ENCODE data around the gene RAP1GAP.
"Not testable (repeated sequence)": the region's sequence is repeated elsewhere in the genome, so short reads cannot be mapped to it uniquely, and the experiment has no call there.

The RAP1GAP gene

DNA sequence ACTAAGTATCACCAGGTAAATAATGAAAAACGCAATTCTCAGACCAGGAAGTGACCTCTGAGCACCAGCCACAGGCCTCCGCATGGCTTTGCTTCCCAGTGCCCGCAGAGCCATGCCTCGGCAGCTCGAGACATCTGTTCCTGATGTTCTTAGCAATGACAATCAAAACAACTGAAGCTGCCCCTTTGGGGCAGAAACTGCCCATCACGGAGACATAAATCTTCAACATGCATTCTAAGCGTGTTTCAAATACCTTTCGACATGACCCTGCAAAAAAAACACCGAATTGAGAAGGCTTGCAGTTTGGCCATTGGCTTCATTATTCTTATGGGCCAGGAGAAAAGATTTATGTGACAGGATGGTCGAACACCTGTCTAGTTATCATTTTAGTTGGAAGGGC is 5.8 kb upstream of the RAP1GAP start:
- DNase-seq: no peak

GRCh38 chr1:21673853-21674252 is 4.7 kb upstream of the RAP1GAP start:
- not testable (repeated sequence) for DNase-seq

DNA sequence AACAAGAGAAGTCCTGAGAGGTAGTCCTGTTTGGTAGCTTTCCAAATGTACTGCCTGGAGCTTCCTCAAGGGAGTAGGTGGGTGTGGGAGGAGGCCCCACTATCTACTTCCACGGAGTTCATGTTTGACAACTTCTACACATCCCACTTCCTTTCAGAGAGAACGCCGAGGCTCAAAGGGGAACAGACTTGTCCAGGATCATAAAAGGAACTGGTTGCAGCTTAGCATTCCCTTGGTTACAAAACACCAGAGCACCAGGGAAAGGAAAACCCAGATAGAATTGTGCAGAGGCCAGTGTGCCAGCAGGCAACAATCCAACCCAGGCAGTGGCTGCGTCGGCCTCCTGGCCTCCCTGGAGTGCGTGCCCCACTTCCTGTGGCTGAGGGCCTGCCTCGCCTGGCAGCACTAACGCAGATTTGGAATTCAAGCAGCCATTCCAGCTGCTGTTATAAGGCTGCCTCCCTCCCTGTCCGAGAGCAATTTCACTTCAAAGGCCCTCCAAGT is 4.2 kb upstream of the RAP1GAP start:
- DNase-seq: no peak

DNA sequence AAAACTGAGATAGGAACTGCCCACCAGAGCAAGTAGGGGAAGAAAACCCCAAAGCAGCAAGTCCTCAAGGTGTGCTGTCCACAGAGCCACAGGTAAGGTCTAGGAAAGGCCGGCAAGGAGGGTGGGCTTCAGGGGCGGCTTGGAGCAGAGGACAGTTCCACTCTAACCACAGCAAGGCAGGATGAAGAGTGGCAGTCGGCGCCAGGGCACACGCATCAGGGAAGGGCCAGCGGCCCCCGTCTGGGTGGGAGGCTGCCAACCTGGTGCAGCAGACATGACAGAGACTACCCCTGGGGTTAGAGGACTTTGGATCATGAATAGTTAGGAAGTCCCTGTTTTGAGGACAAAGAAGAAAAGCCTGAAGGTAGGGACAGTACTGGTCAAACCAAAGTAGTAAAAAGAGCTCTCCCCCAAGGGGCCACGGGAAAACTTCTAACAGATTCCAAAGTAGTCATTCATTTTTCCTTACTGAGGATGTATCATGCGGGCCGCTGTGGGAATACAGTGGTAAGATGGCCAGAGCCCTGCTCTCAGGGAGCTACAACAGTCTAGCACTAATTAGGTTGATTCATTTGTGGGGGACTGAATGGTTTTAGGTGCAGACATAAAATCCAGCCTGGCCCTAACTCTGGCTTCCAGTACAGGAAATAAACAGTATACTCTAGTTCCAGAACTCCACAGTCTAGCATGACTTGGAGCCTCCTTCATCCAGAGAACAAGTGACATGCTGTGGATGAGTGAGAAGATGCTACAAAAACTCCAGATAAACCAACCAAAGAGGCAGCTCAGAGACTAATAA is 3.5 kb upstream of the RAP1GAP start:
- DNase-seq: no peak

- DNase-seq: no peak
These were observed 2.8 kb upstream of the RAP1GAP start for GRCh38 chr1:21671915-21672314.

DNA sequence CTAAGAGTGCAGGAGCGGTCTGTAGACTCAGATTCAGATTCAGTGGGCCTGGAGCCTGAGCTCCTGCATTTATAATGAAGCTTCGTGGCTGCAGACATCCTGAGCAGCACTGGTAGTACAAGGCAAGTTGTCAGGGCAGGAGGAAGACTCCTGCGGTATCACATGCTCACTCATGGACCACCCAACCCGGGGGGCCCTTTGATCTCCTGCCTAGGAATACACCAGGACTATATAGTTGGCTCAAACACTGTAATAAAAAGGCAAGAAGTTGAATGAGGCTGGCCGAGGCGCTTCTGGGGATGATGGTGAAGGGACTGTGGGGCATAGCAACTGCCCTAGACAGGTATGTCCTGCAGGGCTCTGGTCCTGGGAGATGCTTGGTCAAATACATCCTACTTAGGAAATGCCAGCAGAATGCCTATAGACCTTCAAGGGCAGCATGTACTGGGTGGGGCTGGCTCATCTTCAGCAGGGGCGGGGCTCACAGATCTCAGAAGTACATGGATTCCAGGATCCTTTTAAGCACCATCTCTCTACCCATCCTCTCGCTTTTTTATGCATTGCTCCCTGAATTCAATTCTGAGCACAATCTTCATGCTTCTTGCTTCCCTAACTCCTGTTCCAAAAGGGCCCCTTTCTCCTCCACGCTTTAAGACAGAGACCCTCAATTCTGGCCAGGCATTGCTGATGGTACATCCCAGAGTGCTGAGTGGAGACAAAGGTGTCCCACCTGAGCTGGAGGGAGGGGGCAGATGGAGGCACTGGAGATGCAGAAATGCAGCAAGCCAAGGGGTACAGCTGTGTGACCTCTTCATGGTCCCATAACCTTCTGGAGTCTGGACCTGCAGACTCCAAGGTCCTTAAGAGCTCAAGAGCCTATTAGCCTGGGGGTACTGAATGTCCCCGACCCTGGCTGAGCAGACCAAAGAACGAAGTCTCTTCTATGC is 2.1 kb upstream of the RAP1GAP start:
- DNase-seq: peak; percentile 52

DNA sequence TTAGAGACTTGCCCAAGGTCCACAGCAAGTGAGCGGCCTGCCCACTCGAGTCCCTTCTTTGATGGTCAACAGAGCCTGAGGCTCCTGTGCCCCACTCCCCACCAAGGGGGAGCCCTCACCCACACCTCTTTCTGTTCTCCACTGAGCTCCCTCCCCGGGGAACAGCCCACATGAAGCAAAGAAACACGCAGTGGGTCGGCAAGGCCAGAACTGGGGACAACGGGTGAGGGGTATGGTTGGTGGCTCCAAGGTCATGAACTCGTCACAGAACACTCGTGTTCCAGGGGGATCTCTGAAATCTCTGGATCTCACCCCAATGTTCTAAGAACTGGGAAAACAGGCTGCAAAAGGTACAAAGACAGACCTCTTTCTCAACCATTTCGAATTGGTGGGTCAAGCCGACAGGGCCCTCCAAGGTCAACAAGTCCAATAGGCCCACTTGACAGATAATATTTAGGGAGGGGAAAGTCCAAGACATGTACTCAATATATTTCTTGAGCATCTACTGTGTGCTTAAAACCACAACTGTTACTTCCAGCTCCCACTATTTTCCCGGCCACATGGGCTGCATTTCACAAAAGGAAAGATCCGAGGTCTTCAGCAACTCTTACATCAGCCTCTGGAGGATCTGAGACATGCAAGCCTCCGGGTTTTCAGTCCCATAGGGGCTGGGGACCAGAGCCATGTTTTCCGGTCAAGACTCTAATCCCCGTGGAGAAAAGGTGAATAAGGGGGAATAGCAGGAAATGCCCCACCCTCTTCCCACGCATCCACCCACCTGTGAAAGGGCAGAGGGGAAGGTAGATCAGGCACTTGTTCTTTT is 1.1 kb upstream of the RAP1GAP start:
- peak; percentile 50 for DNase-seq

- no peak for DNase-seq
These were observed 253 bp downstream of the RAP1GAP start for GRCh38 chr1:21668951-21669257.

GRCh38 chr1:21668232-21668950 is 766 bp downstream of the RAP1GAP start:
- no peak for DNase-seq

DNA sequence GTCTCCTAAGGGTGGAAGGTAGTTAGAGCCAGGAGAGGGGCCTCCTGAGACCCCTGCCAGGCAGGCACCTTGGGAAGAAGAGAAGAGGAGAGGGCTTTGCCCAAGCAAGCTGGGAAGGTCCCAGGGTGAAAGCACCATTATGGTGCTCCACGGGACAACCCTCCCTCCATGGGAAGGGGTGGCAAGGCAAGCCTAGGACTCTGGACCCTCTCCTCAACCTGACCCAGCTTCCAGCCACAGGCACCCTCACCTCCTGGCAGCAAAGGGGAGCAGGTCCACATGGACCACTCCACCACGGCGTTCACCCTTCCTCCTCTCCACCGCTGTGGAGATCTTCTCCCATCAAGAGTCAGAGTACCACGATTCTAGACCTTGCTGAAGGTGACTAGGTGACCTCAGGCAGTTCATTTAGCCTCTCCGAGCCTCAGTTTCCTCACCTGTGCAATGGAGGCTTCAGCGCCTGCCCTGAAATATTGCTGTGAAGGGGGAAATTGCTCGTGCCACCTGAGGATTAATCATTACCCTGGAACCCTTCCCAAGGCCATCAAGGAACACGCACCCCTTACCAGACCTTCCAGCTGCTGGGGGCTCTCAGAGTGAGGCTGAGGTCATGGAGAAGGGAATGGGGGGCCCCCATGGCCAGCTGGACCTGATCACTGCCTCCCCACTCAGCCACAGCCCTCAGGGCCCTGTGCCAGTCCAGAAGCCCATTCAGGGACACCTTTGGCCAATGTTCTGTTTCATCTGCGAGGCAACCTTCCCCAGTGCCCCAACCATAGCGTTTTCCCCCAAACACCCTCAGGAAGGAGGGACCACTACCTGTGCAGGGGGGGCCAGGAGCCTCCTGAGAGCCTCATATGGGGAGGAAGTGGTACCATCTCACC is 1.6 kb downstream of the RAP1GAP start:
- DNase-seq: no peak

- DNase-seq: no peak
These were observed 2.4 kb downstream of the RAP1GAP start for GRCh38 chr1:21666576-21667320.

DNA sequence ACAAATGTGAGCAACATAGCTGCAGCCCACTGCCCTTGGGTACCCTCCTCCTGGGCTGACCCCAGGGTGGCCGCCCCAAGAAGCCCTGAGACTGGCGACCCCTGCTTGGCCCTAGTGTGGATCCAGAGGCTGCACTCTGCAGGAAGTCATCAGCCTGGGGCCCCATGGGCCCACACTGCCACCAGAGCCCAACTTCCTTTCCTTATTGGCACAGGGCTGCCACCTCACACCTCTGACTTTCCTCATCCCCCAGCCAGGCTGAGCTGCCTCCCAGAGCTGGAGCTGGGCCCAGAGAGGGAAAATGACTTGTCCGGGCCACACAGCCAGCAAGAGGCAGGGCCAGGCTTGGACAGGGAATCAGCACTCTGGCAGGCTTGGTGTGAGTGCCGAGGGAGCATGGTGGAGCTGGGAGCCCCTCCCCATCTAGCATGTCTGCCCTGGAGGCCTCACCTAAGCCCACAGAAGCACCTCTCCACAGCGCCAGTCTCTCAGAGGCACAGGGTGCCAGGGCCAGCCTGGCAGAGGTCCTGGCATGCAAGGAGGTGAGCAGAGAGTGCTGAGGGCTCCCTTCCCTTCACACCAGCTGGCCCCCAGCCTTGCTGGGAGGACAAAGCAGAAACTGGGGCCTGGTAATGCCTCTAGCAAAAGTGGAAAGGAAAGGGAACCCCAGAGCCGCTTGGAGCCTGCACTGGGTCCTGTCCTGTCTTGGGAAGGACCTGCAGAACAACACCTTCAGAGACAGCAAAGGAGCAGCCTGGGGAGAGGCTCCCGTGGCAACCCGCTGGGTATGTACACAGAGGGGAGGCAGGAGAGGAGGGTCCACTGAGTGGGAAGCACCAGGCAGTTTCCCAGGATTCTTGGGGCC is 3.2 kb downstream of the RAP1GAP start:
- DNase-seq: no peak

- DNase-seq: no peak
These were observed 4.2 kb downstream of the RAP1GAP start for GRCh38 chr1:21664806-21665588.

DNA sequence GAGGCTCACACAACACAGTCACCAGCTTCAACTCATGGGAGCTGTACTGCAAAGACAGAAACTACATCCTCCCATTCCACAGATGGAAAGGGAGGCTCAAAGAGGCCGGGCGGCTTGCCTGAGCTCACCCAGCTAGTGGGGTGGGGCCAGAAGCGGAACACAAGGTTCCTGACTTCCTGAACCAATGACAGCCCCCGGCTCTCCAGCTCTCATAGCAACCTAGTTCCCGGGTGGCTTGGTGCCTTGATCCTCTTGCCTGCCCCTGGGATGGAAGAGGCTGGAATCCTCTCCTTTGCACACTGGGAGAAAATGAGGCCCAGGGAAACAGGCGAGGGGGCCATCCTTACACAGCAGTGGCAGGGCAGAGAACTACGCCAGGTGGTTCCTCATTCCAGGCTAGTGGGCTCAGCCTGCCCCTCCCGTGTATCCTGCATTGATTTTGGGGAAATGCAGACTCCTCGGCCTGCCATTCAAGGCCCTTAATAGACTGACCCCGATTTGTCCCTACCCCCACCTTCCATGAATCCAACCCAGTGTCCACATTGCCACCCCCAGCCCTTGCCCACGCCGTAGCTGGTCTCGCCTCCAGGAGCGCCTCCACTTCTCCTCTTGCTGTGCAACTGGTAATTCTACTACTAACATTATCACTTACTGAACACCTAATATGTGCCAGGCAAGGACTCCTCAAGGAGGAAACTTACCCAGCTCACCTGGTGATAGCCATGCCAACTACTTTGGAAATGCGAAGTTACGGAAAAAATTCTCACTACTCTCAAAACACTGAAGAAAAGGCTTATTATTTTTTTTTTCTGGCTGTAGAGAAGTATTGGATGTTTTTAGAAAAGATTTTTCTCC is 5.0 kb downstream of the RAP1GAP start:
- no peak for DNase-seq

DNA sequence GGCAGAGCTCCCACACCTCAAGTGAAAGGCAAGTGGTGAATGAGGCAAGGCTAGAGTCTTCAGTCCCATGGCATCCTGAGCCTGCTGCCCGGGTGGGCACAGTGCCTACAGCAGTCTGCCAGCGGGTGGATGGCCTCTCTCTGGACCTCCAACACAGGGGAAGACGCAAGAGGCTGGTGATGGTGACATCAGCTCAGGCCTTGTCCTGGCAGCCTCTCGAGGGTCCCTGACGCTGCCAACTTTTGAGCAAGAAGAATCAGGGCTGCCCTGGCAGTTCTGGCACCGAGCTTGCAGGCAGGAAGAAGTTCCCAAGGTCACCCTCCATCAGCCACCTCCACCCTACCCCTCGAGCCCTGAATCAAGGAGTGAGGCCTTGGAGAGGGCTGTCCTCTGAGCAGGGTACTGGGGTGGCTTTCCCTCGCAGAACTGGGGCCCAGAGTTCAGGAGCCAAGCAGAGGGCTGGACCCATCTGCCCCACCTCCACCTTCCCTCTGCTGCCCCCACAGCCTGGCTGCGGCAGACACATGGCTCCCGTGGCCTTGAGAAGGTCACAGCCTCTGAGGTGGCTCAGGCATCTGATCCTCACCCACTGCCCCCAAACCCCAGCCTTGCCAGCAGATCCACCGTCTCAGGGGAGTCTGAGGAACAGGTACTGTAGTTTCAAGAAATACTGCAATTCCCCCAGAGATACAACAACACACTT is 5.8 kb downstream of the RAP1GAP start:
- no peak for DNase-seq

DNA sequence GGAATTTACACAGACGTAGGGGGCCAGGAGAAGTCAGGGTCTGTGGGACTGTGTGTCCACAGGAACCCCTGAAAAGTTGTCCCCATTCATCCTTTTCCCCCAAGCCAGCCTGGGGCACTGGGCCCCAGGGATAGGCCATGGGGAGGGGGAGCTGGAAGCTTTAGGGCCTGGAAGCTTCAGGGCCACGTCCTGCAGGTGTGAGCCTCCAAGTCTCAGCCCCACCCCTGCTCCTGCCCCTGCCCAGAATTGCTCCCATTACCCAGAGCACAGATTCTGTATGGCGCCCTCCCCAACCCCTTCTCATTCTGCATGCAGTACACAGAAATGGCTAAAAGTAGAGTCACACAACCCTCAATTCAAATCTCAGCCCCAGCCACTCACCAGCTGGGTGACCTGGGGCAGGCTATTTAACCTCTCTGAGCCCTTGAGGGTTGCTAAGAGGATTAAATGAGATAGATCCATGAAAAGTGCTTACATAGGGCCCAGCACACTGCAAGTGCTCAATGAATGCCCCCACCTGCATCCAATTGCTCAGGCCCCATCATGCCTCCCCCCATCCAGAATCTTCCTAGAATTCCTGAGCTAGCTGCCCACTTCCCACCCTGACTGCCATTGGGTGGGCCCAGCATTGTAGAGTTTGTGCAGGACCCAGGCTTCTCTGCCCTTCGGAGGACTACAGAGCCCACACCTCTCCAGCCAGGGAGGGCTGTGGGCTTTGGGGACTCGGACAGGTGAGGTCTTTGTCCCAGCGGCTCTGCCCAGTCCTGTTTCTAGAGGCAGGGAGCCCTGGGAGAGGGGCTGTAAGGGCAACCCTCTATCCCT is 6.5 kb downstream of the RAP1GAP start:
- no peak for DNase-seq
